ENCODE measurements around the gene ZNRF4.
"Not testable (repeated sequence)": the region's sequence is repeated elsewhere in the genome, so short reads cannot be mapped to it uniquely, and the experiment has no call there.

The ZNRF4 gene

DNA sequence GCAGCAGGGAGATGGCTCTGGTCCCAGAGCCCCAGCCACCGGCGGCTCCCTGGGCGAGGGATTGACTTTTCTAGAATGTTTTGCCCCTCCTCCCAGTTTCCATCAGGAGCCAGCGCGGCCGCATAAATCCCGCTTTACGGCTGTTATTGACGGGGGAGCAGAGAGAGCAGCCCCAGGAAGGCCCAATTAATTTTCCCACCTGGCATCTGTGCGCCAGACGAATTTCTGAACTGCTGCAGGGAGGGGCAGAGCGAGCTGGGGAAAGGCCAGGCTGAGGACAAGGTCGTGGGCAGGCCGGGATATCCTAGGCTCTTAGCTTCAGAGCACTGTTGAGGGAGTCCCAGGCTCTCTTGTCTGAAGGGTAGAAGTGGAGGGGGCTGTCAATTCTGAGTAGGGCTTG is 24.7 kb downstream of the ZNRF4 start:
- TF ChIP-seq, protein P1, sequence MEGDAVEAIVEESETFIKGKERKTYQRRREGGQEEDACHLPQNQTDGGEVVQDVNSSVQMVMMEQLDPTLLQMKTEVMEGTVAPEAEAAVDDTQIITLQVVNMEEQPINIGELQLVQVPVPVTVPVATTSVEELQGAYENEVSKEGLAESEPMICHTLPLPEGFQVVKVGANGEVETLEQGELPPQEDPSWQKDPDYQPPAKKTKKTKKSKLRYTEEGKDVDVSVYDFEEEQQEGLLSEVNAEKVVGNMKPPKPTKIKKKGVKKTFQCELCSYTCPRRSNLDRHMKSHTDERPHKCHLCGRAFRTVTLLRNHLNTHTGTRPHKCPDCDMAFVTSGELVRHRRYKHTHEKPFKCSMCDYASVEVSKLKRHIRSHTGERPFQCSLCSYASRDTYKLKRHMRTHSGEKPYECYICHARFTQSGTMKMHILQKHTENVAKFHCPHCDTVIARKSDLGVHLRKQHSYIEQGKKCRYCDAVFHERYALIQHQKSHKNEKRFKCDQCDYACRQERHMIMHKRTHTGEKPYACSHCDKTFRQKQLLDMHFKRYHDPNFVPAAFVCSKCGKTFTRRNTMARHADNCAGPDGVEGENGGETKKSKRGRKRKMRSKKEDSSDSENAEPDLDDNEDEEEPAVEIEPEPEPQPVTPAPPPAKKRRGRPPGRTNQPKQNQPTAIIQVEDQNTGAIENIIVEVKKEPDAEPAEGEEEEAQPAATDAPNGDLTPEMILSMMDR (IDR thresholded peaks at IDR 0.05; ENCODE audit: low read depth, low read length, missing control alignments) = no peak
- H3K4me3 ChIP-seq (replicated peaks; ENCODE audit: low read depth, low read length) = no peak overlapping the region
- DNase-seq (ENCODE audit: extremely low read depth, low read depth) = no peak

DNA sequence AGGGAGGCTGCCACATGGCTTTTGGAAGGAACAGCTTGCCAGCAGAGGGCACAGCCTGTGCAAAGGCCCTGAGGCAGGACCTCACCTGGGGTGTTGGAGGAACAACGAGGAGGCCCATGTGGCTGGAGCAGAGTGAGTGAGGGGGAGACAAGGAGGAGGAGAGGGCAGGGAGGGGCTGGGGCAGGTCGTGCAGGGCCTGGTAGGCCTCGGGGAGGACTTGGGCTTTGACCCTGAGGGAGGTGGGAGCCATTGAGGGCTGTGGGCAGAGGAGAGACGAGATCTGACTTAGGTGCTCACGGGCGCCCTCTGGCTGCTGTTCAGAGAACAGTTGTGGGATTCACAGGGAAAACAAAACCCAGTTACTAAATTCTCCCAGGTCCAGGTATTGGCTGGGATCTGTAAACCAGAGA is 25.2 kb downstream of the ZNRF4 start:
- TF ChIP-seq, protein P1 (IDR thresholded peaks at IDR 0.05; ENCODE audit: low read depth, low read length, missing control alignments) = peak; percentile 58
- no peak for DNase-seq (ENCODE audit: extremely low read depth, low read depth)

DNA sequence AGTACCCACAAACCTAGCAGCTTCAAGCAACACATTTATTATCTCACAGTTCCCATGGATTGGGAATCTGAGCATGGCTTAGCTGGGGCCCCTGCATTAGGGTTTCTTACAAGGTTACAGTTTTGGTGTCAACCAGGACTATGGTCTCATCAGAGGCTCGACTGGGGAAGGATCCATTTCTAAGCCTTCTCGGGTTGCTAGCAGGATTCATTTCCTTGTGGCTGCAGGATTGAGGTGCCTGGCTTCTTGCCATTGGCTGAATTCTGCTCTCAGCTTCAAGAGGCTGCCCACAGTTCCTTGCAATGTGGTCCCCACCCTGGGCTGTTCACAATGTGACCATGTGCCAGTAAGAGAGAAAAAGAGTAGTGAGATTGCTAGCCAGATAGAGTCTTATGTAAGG is 26.7 kb downstream of the ZNRF4 start:
- DNase-seq (ENCODE audit: extremely low read depth, low read depth) = no peak
- TF ChIP-seq, protein P1 (IDR thresholded peaks at IDR 0.05; ENCODE audit: low read depth, low read length, missing control alignments) = no peak
- no peak overlapping the region for H3K4me3 ChIP-seq (replicated peaks; ENCODE audit: low read depth, low read length)

More for the DNA sequence above, 25.2 kb downstream of the ZNRF4 start:
- H3K4me3 ChIP-seq (replicated peaks; ENCODE audit: low read depth, low read length) = no peak overlapping the region

DNA sequence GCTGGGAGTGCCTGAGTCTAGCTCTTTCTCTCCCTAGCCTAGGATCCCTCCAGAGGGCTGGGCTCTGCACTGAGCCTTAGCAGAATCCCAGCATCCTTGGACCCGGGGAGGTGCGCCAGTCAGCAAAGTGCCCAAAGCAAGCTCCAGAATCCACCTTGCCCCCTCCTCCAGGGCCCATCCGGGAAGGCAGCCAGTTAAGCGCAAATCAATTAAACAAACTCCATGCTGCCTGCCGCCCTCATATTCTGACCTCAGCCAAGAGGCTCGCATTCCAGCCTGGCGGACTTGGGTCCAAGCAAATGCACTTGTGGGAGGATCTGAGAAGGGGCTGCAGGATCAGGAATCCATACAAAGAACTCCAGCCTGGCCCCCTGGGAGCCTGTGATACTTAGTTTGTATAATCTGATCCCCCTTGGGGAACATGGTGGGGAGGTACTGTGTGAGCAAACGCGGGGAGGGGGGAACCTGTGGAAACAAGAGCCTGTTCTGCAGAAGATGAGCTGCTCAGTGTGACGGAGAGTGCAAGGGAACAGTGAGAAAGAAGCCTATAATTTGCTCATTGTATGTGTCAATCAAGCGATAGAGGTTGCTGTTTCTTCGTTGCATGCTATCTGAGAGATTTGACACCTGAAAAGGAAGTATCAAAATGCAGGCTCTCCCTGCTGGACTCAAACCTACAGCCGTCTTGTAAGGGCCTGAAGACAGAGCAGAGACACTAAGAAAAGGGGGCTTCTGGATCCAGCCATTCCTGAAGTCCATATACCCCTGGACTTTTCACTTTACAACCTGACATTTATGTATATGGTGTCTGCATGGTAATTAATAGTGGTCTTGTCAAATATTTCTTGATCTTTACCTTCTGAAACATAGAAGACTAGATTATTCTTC is 29.4 kb downstream of the ZNRF4 start:
- TF ChIP-seq, protein P1 (IDR thresholded peaks at IDR 0.05; ENCODE audit: low read depth, low read length, missing control alignments) = no peak
- H3K4me3 ChIP-seq (replicated peaks; ENCODE audit: low read depth, low read length) = no peak overlapping the region
- DNase-seq (ENCODE audit: extremely low read depth, low read depth) = no peak

DNA sequence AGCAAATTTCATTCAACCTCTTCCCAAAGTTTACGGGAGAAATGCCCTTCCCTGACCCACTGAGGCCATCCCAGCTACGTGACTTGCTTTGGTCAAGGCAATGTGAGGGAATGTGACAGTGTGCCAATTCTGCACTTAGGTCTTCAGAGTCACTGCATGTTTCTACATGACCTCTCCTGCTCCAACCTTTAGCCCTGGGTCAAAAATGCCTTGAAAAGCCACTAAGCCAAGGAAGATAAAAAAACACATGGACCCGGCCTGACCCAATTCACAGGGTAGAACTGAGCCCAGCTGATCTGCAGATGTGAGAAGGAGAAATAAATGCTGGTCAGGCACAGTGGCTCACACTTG is 30.0 kb downstream of the ZNRF4 start:
- no peak for DNase-seq (ENCODE audit: extremely low read depth, low read depth)
- TF ChIP-seq, protein P1 (IDR thresholded peaks at IDR 0.05; ENCODE audit: low read depth, low read length, missing control alignments) = no peak
- H3K4me3 ChIP-seq (replicated peaks; ENCODE audit: low read depth, low read length) = no peak overlapping the region

DNA sequence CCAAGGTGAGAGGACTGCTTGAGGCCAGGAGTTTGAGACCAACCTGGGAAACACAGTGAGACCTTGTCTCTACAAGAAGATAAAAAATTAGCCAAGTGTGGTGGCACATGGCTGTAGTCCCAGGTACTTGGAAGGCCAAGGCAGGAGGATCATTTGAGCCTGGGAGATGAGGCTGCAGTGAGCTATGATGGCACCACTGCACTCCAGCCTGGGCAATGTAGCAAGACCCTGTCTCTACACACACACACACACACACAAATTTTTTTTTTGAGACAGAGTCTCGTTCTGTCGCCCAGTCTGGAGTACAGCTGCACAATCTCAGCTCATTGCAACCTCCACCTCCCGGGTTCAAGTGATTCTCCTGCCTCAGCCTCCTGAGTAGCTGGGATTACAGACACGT is 30.4 kb downstream of the ZNRF4 start:
- not testable (repeated sequence) for DNase-seq (ENCODE audit: extremely low read depth, low read depth); H3K4me3 ChIP-seq (replicated peaks; ENCODE audit: low read depth, low read length)

DNA sequence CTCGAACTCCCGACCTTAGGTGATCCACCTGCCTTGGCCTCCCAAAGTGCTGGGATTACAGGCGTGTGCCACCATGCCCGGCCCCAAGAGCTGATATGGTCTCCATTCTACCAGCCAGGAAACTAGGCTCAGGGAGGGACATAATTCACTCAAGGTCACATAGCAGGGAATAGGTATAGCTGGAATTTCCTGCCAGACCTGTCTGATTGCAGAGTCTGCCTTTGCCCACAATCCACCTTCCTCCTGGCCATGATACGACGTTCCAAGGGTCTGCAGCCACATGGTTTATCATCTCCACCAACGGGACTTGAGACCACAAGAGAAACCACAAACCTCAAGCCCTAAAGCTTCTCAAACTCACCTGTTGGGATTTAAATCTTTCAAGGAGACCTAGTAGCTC is 32.0 kb downstream of the ZNRF4 start:
- TF ChIP-seq, protein P1 (IDR thresholded peaks at IDR 0.05; ENCODE audit: low read depth, low read length, missing control alignments) = no peak
- DNase-seq (ENCODE audit: extremely low read depth, low read depth) = no peak
- H3K4me3 ChIP-seq (replicated peaks; ENCODE audit: low read depth, low read length) = no peak overlapping the region
